H9 (cell line): Measurements from ENCODE around the gene TBC1D22A. TPM values are rescaled to one million over a fixed set of nuclear protein-coding genes. Genes with fewer than 3 reads are reported as not detected.

Experiments used
- DNase-seq: peaks from one replicate; pipeline ENCODE4 v3.0.0-alpha.2; 2017
- H2AFZ ChIP-seq: one replicate; pipeline ENCODE4 v1.6.1; 2013; ENCODE audit warnings: mild to moderate bottlenecking, low read length, control low read depth, moderate library complexity
- H2AK5ac ChIP-seq: 2 replicates; pipeline ENCODE4 v1.6.1; 2013; ENCODE audit warnings: low read length, control low read depth, mixed read lengths; ENCODE audit not compliant: insufficient read length
- H2BK120ac ChIP-seq: one replicate; pipeline ENCODE4 v1.6.1; 2013; ENCODE audit warnings: low read depth, mild to moderate bottlenecking, low read length, control low read depth, inconsistent platforms; ENCODE audit not compliant: poor library complexity, severe bottlenecking
- H2BK12ac ChIP-seq: 2 replicates; pipeline ENCODE4 v1.6.1; 2013; ENCODE audit warnings: low read length, control low read depth, mixed read lengths, low read depth; ENCODE audit not compliant: insufficient read length
- H2BK15ac ChIP-seq: 2 replicates; pipeline ENCODE4 v1.6.1; 2013; ENCODE audit warnings: low read depth, low read length, control low read depth
- H2BK20ac ChIP-seq: one replicate; pipeline ENCODE4 v1.6.1; 2013; ENCODE audit warnings: low read depth, mild to moderate bottlenecking, low read length, control low read depth, inconsistent platforms; ENCODE audit not compliant: poor library complexity, severe bottlenecking
- H2BK5ac ChIP-seq: 2 replicates; pipeline ENCODE4 v1.6.1; 2013; ENCODE audit warnings: low read length, control low read depth, mixed read lengths; ENCODE audit not compliant: insufficient read length
- H3K14ac ChIP-seq: 2 replicates; pipeline ENCODE4 v1.6.1; 2013; ENCODE audit warnings: low read length, control low read depth; ENCODE audit not compliant: insufficient read depth
- H3K18ac ChIP-seq: 2 replicates; pipeline ENCODE4 v1.6.1; 2013; ENCODE audit warnings: low read depth, mild to moderate bottlenecking, mixed read lengths, low read length, control low read depth; ENCODE audit not compliant: insufficient read length
- H3K23ac ChIP-seq: 2 replicates; pipeline ENCODE4 v1.6.1; 2013; ENCODE audit warnings: low read length, control low read depth, mixed read lengths, low read depth; ENCODE audit not compliant: insufficient read length
- H3K23me2 ChIP-seq: 2 replicates; pipeline ENCODE4 v1.6.1; 2013; ENCODE audit warnings: low read depth, mild to moderate bottlenecking, mixed read lengths, low read length, control low read depth; ENCODE audit not compliant: insufficient read length, poor library complexity, severe bottlenecking
- H3K27ac ChIP-seq: 2 replicates; pipeline ENCODE4 v1.5.1; 2013; ENCODE audit warnings: low read length, control low read depth, mixed read lengths, low read depth; ENCODE audit not compliant: insufficient read length
- H3K27me3 ChIP-seq: 2 replicates; pipeline ENCODE4 v1.6.1; 2013; ENCODE audit warnings: low read length, control low read depth, inconsistent platforms; ENCODE audit not compliant: insufficient read depth
- H3K4ac ChIP-seq: 2 replicates; pipeline ENCODE4 v1.6.1; 2013; ENCODE audit warnings: low read depth, mild to moderate bottlenecking, control low read depth, inconsistent platforms, low read length, moderate library complexity
- H3K4me1 ChIP-seq: 2 replicates; pipeline ENCODE4 v1.6.1; 2013; ENCODE audit warnings: low read length, control low read depth, inconsistent platforms; ENCODE audit not compliant: insufficient read depth
- H3K4me2 ChIP-seq: 2 replicates; pipeline ENCODE4 v1.6.1; 2013; ENCODE audit warnings: low read length, control low read depth, mixed read lengths; ENCODE audit not compliant: insufficient read length, insufficient read depth
- H3K56ac ChIP-seq: 2 replicates; pipeline ENCODE4 v1.6.1; 2013; ENCODE audit warnings: low read depth, mild to moderate bottlenecking, mixed read lengths, low read length, control low read depth; ENCODE audit not compliant: insufficient read length
- H3K79me1 ChIP-seq: 2 replicates; pipeline ENCODE4 v1.6.1; 2013; ENCODE audit warnings: low read depth, mild to moderate bottlenecking, moderate library complexity, low read length, control low read depth, inconsistent platforms; ENCODE audit not compliant: insufficient read depth, poor library complexity, severe bottlenecking
- H3K79me2 ChIP-seq: 2 replicates; pipeline ENCODE4 v1.6.1; 2013; ENCODE audit warnings: low read length, control low read depth, inconsistent platforms; ENCODE audit not compliant: insufficient read depth
- H3K9ac ChIP-seq: 2 replicates; pipeline ENCODE4 v1.6.1; 2013; ENCODE audit warnings: low read length, control low read depth, mixed read lengths; ENCODE audit not compliant: insufficient read length; ENCODE audit errors: extremely low read depth
- H3K9me3 ChIP-seq: one replicate; pipeline ENCODE4 v1.6.1; 2013; ENCODE audit warnings: low read depth, low read length, inconsistent platforms; ENCODE audit not compliant: control insufficient read depth
- H3T11ph ChIP-seq: one replicate; pipeline ENCODE4 v1.6.1; 2013; ENCODE audit warnings: mild to moderate bottlenecking, low read length, control low read depth, inconsistent platforms
- H4K20me1 ChIP-seq: one replicate; pipeline ENCODE4 v1.6.1; 2013; ENCODE audit not compliant: control insufficient read depth, insufficient read length, insufficient read depth
- H4K5ac ChIP-seq: 2 replicates; pipeline ENCODE4 v1.6.1; 2013; ENCODE audit warnings: low read depth, mild to moderate bottlenecking, mixed read lengths, low read length, control low read depth; ENCODE audit not compliant: insufficient read length
- H4K8ac ChIP-seq: replicated peaks from 2 replicates; pipeline ENCODE4 v1.6.1; 2013; ENCODE audit warnings: low read length, control low read depth, mixed read lengths, low read depth; ENCODE audit not compliant: insufficient read length
- H4K91ac ChIP-seq: 2 replicates; pipeline ENCODE4 v1.6.1; 2013; ENCODE audit warnings: low read depth, mild to moderate bottlenecking, moderate library complexity, mixed read lengths, low read length, control low read depth; ENCODE audit not compliant: insufficient read length
- H3K27ac Mint-ChIP-seq, 3 experiments: 2 replicates in 2 of 3; 3 replicates in 1 of 3; pipeline ENCODE4 v1.8.0; 2020 to 2021; ENCODE audit warnings: mixed read lengths in 3 of 3, mild to moderate bottlenecking in 1 of 3, moderate library complexity in 1 of 3
- H3K27me3 Mint-ChIP-seq: 2 replicates; pipeline ENCODE4 v1.8.0; 2021; ENCODE audit warnings: low read depth, mild to moderate bottlenecking, moderate library complexity, mixed read lengths
- H3K36me3 Mint-ChIP-seq, 3 experiments: 2 replicates in 2 of 3; 3 replicates in 1 of 3; pipeline ENCODE4 v1.8.0; 2020 to 2021; ENCODE audit warnings: low read depth in 3 of 3, mixed read lengths in 3 of 3; ENCODE audit not compliant: insufficient read depth in 1 of 3
- H3K4me1 Mint-ChIP-seq, 2 experiments: 2 replicates each; pipeline ENCODE4 v1.8.0; 2020; ENCODE audit warnings: mixed read lengths in 2 of 2
- H3K4me3 Mint-ChIP-seq, 2 experiments: 2 replicates in 1 of 2; 3 replicates in 1 of 2; pipeline ENCODE4 v1.8.0; 2020 to 2021; ENCODE audit warnings: mild to moderate bottlenecking in 2 of 2, mixed read lengths in 2 of 2, moderate library complexity in 1 of 2
- H3K9me3 Mint-ChIP-seq, 2 experiments: 2 replicates in 1 of 2; 3 replicates in 1 of 2; pipeline ENCODE4 v1.8.0; 2020; ENCODE audit warnings: mild to moderate bottlenecking in 2 of 2, mixed read lengths in 2 of 2, moderate library complexity in 1 of 2
- WGBS: extraction: QIAGEN DNeasy Blood & Tissue Kit; methylation state at CpG from one replicate; pipeline ENCODE4 v1.1.7; 2013; ENCODE audit warnings: missing lambda C conversion rate, low lambda C conversion rate, mixed read lengths; ENCODE audit not compliant: insufficient read length; ENCODE audit errors: extremely low coverage; 5-methylcytosine and 5-hydroxymethylcytosine counted together
- total RNA-seq: library from RNA; stranded (reverse); gene quantifications from 2 replicates; pipeline ENCODE4 v1.2.1, GENCODE V29; 2021
- TF ChIP-seq, protein P1 (sequence below): fragments of 200-600 bp; sonication (generic); conservative IDR thresholded peaks from 3 replicates; pipeline ENCODE4 v1.8.0; 2021; ENCODE audit warnings: antibody characterized with exemption, mild to moderate bottlenecking

Gene TBC1D22A
- total RNA-seq, 1 experiment from 2014 or later = 20.8 TPM

DNA sequence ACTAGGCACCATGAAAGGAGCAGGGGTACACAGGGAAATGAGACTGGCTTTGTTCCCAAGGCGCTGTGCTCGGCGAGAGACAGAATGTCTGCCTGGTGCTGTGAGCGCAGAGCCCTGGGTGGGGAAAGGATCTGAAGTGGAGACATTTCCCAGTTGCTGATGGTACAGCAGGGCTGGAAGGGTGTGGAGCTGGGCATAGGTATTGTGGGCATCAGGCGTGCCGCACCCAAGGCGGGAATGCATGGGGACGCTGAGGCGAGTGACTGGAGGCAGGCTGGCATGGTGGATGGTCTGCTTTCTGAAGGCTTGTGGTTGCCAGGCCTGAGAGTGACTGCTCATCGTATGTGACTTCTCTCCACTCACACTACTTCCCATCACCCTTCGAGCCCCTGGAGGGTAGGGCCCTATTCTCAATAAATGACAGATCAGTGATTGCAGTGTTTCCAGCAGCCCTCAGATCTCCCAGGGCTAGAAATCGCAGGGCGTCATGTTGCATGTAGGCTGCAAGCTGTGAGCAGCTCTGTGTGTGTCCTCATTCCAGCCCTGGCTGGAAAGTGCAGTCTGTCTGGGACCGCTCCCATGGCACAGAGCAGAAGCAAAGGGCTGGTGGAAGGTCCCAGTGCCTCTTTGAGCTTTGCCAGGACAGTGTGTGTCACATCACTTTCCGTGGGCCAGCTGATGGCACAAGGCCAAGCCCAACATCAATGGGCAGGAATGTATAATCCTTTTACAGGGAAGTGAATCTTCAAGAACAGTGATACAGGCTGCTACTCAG lies 67.7 kb downstream of the TBC1D22A start:
- DNase-seq = no peak
- peaks cover 23 to 24% of the 10 kb centered on the region in 2 experiments for H3K4me1 Mint-ChIP-seq
- no peak overlapping the region for H3K4ac ChIP-seq
- H4K8ac ChIP-seq = no peak overlapping the region
- no peaks in the 10 kb centered on the region for H3K23me2 ChIP-seq
- no peak overlapping the region for H3K27ac ChIP-seq
- no peak overlapping the region for H2BK20ac ChIP-seq
- no peak overlapping the region for H2BK12ac ChIP-seq
- no peaks in the 10 kb centered on the region for H3K79me1 ChIP-seq
- TF ChIP-seq, protein P1, sequence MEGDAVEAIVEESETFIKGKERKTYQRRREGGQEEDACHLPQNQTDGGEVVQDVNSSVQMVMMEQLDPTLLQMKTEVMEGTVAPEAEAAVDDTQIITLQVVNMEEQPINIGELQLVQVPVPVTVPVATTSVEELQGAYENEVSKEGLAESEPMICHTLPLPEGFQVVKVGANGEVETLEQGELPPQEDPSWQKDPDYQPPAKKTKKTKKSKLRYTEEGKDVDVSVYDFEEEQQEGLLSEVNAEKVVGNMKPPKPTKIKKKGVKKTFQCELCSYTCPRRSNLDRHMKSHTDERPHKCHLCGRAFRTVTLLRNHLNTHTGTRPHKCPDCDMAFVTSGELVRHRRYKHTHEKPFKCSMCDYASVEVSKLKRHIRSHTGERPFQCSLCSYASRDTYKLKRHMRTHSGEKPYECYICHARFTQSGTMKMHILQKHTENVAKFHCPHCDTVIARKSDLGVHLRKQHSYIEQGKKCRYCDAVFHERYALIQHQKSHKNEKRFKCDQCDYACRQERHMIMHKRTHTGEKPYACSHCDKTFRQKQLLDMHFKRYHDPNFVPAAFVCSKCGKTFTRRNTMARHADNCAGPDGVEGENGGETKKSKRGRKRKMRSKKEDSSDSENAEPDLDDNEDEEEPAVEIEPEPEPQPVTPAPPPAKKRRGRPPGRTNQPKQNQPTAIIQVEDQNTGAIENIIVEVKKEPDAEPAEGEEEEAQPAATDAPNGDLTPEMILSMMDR = no peak
- H2BK5ac ChIP-seq = no peak overlapping the region
- H2AK5ac ChIP-seq = no peak overlapping the region
- H3K14ac ChIP-seq = no peak overlapping the region
- WGBS = no CpG with 5 or more reads among the region's 15 CpGs
- H3K4me1 ChIP-seq = peaks cover 5% of the 10 kb centered on the region
- no peaks in the 10 kb centered on the region; the same call in 1 of the 2 replicates for H3K27me3 Mint-ChIP-seq
- H3K9ac ChIP-seq = no peak overlapping the region
- no peaks in the 10 kb centered on the region for H3K79me2 ChIP-seq
- no peak overlapping the region for H2BK120ac ChIP-seq
- H3K9me3 Mint-ChIP-seq = peaks cover 5 to 6% of the 10 kb centered on the region in 2 experiments
- H3K4me3 Mint-ChIP-seq = no peak overlapping the region
- no peak overlapping the region for H4K91ac ChIP-seq
- no peaks in the 10 kb centered on the region for H3K27me3 ChIP-seq
- H3K18ac ChIP-seq = no peak overlapping the region
- no peak overlapping the region for H2AFZ ChIP-seq
- no peak overlapping the region for H3T11ph ChIP-seq
- H3K9me3 ChIP-seq = no peaks in the 10 kb centered on the region
- no peaks in the 10 kb centered on the region for H4K20me1 ChIP-seq
- H3K56ac ChIP-seq = no peak overlapping the region
- H3K4me2 ChIP-seq = no peak overlapping the region
- no peak overlapping the region for H3K23ac ChIP-seq
- peaks cover 21 to 34% (median 30%) of the 10 kb centered on the region in 3 experiments for H3K36me3 Mint-ChIP-seq
- no peak overlapping the region for H2BK15ac ChIP-seq
- H3K27ac Mint-ChIP-seq = peak overlapping the region in 1 of 3 experiments; percentile 90; a peak in 3 of 7 replicates
- no peak overlapping the region for H4K5ac ChIP-seq
